Suprapubic skin (tissue), 4 donors: ENCODE results near the gene UBAC1.

Experiments
- EP300 ChIP-seq: sonication (generic); formaldehyde crosslinking; IDR thresholded peaks from one replicate; pipeline ENCODE4 v1.6.1; 2017; ENCODE audit warnings: antibody characterized with exemption
- POLR2A ChIP-seq, 2 donors: fragments of 450-650 bp; IDR thresholded peaks; one replicate each; pipeline ENCODE4 v1.6.1; 2017; ENCODE audit warnings: antibody characterized with exemption in 2 of 2, mild to moderate bottlenecking in 2 of 2, moderate library complexity in 2 of 2
- POLR2AphosphoS5 ChIP-seq, 3 donors: sonication (generic); formaldehyde crosslinking; IDR thresholded peaks; one replicate each; pipeline ENCODE4 v1.6.1; 2017; ENCODE audit warnings: antibody characterized with exemption in 3 of 3
- TF ChIP-seq, protein P1 (sequence below), 2 donors: fragments of 200-600 bp in 1 of 2; fragments of 450-650 bp in 1 of 2; sonication (generic) in 1 of 2; IDR thresholded peaks; one replicate each; pipeline ENCODE4 v1.5.1; 2016 to 2019; ENCODE audit warnings: antibody characterized with exemption in 2 of 2, mild to moderate bottlenecking in 1 of 2, moderate library complexity in 1 of 2

DNA sequence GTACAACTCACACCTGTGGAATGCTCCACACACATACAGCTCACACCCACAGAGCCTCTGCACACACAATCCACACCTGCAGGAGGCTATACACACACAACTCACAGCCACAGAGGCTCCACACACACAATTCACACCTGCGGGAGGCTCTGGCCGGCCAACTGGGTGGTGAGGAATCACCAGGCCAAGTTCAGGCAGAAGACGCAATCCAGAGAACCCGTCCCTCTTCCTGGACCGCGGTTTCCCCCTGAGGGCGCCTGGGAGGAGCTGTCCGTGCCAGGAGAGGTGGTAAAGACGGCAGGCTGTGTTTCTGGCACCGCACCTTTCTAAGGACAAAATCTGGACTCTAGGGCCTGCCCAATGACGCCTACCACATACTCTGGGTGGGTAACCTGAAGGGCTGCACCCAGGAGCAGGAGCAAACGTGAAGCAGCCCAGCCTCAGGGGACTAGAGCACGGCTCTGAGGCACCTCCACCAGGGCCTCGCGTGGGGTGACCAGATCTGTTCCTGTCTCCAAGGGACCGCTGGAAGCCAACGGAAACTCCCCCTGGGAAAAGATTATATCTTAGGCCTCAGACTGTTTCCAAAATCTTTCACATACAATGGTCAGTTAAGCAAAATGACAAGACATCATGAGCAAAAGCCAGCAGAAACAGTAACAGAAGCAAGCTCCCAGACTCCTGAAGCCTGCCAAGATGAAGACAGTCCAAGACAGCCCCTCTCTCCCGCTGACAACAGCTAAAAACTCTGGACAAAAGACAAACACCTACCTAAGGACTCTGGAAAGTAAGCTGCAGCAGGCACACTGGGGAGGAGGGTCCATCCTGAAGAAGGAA is 70.8 kb downstream of the UBAC1 start:
- TF ChIP-seq POLR2A (IDR thresholded peaks at IDR 0.05): no peak
- TF ChIP-seq, protein P1, sequence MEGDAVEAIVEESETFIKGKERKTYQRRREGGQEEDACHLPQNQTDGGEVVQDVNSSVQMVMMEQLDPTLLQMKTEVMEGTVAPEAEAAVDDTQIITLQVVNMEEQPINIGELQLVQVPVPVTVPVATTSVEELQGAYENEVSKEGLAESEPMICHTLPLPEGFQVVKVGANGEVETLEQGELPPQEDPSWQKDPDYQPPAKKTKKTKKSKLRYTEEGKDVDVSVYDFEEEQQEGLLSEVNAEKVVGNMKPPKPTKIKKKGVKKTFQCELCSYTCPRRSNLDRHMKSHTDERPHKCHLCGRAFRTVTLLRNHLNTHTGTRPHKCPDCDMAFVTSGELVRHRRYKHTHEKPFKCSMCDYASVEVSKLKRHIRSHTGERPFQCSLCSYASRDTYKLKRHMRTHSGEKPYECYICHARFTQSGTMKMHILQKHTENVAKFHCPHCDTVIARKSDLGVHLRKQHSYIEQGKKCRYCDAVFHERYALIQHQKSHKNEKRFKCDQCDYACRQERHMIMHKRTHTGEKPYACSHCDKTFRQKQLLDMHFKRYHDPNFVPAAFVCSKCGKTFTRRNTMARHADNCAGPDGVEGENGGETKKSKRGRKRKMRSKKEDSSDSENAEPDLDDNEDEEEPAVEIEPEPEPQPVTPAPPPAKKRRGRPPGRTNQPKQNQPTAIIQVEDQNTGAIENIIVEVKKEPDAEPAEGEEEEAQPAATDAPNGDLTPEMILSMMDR (IDR thresholded peaks at IDR 0.05): no peak
- TF ChIP-seq POLR2AphosphoS5 (IDR thresholded peaks at IDR 0.05): no peak
- no peak for TF ChIP-seq EP300
